ENCODE data around the gene GATAD2B. TPM values are rescaled to one million over a fixed set of nuclear protein-coding genes. Genes with fewer than 3 reads are reported as not detected.

GATAD2B gene
- total RNA-seq, 1 donor from 2014 or later = 48.4 TPM

DNA sequence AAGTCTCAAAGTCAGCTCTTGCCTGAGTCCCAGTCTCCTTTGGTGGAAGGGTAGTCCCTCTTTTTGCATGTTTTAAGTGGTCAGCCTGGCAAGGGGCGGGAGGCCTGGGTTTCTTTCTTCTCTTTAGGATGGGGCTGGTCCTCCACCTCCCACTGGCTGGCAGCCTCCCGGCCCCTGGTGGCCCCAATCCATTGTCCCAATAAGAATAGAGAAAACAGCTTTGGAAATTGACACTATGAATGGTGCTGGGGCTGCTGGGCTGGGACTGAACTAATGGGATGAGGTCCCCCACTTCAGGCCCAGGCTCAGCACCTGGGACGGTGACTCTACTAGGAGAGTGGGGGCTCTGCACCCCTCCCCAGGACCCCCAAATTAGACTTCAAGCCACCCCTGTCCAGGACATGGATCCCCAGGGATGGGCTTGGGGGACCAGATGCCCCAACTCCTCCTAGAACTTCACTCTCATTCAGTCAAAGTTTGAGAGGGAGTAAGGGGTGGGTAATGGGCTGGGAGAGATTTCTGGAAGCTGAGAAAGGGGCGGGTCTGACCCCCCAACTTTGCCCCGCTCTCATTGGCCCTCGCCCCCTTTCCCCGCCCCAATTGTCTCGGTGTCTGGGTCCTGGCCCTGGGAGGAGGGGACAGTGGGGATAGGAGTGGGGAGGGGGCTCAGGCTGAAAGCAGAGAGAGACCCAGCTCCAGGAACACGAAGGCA is 129.4 kb downstream of the GATAD2B start:
- no peak overlapping the region for H3K9ac ChIP-seq (ENCODE audit: low read length)
- H3K4me3 ChIP-seq (ENCODE audit: insufficient read depth, low read depth, low read length) = no peak overlapping the region
- no peaks in the 10 kb centered on the region for H3K79me2 ChIP-seq (ENCODE audit: insufficient read depth, low read length)
- H3K36me3 ChIP-seq (ENCODE audit: insufficient read depth, low read length) = no peaks in the 10 kb centered on the region
- peaks cover 16% of the 10 kb centered on the region for H3K4me1 ChIP-seq (ENCODE audit: insufficient read depth, low read length)
- H3K27ac ChIP-seq (ENCODE audit: low read depth, low read length) = no peak overlapping the region
- H3K4me3 Mint-ChIP-seq (ENCODE audit: unreplicated experiment) = no peak overlapping the region
- no peaks in the 10 kb centered on the region for H3K27me3 ChIP-seq (ENCODE audit: insufficient read depth, low read length)
- no peaks in the 10 kb centered on the region for H3K36me3 Mint-ChIP-seq (ENCODE audit: low read depth, unreplicated experiment)
- H3K9me3 Mint-ChIP-seq (ENCODE audit: unreplicated experiment) = no peaks in the 10 kb centered on the region
- TF ChIP-seq, protein P1, sequence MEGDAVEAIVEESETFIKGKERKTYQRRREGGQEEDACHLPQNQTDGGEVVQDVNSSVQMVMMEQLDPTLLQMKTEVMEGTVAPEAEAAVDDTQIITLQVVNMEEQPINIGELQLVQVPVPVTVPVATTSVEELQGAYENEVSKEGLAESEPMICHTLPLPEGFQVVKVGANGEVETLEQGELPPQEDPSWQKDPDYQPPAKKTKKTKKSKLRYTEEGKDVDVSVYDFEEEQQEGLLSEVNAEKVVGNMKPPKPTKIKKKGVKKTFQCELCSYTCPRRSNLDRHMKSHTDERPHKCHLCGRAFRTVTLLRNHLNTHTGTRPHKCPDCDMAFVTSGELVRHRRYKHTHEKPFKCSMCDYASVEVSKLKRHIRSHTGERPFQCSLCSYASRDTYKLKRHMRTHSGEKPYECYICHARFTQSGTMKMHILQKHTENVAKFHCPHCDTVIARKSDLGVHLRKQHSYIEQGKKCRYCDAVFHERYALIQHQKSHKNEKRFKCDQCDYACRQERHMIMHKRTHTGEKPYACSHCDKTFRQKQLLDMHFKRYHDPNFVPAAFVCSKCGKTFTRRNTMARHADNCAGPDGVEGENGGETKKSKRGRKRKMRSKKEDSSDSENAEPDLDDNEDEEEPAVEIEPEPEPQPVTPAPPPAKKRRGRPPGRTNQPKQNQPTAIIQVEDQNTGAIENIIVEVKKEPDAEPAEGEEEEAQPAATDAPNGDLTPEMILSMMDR (IDR thresholded peaks at IDR 0.05; ENCODE audit: insufficient read depth, low read depth, low read length) = no peak
- TF ChIP-seq EZH2 (IDR thresholded peaks at IDR 0.05; ENCODE audit: insufficient read depth, low read length) = no peak
- peaks cover 4% of the 10 kb centered on the region for H4K20me1 ChIP-seq (ENCODE audit: insufficient read depth, low read length)
- H3K4me1 Mint-ChIP-seq (ENCODE audit: low read depth, unreplicated experiment) = peaks cover 6% of the 10 kb centered on the region
- no peak overlapping the region for H3K27ac Mint-ChIP-seq (ENCODE audit: unreplicated experiment)
- DNase-seq (ENCODE audit: low read depth) (no peak), FAIRE-seq (no peak)
- peaks cover 7% of the 10 kb centered on the region for H3K27me3 Mint-ChIP-seq (ENCODE audit: low read depth, unreplicated experiment)
- H3K4me2 ChIP-seq (ENCODE audit: low read length) = no peak overlapping the region
- no peaks in the 10 kb centered on the region for H3K9me3 ChIP-seq (ENCODE audit: insufficient read depth, low read depth, low read length)
- no peak overlapping the region for H2AFZ ChIP-seq (ENCODE audit: low read depth, low read length)

DNA sequence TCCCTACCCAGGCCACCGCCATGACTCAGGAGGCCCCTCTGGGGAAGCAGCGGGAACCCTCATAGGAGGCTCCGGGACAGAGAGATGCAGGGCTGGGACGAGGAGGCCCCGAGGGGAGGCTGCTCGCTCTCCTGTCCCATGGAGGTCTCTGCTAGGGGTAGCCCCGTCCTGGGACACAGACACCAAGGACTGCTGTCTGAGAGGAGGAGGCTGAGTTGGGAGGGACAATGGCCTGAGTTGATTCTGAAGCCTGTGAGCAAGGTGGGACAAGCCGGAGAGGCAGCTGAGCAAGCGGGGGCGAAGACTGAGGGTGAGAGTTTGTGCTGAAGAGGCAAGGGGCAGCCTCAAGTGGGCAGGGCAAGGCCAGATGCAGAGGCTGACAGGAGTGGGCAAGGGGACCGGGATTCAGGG is 130.1 kb downstream of the GATAD2B start:
- TF ChIP-seq, protein P1 (IDR thresholded peaks at IDR 0.05; ENCODE audit: insufficient read depth, low read depth, low read length) = no peak
- TF ChIP-seq EZH2 (IDR thresholded peaks at IDR 0.05; ENCODE audit: insufficient read depth, low read length) = no peak
- no peak overlapping the region for H3K4me3 ChIP-seq (ENCODE audit: insufficient read depth, low read depth, low read length)
- Mint-ChIP-seq H3K4me3 (ENCODE audit: unreplicated experiment) (no peak overlapping the region), H3K4me1 (ENCODE audit: low read depth, unreplicated experiment) (peaks cover 6% of the 10 kb centered on the region), H3K27me3 (ENCODE audit: low read depth, unreplicated experiment) (peaks cover 7% of the 10 kb centered on the region), H3K27ac (ENCODE audit: unreplicated experiment) (no peak overlapping the region), H3K9me3 (ENCODE audit: unreplicated experiment) (no peaks in the 10 kb centered on the region), H3K36me3 (ENCODE audit: low read depth, unreplicated experiment) (no peaks in the 10 kb centered on the region)
- no peak overlapping the region for H3K9ac ChIP-seq (ENCODE audit: low read length)
- no peaks in the 10 kb centered on the region for H3K9me3 ChIP-seq (ENCODE audit: insufficient read depth, low read depth, low read length)
- H3K27ac ChIP-seq (ENCODE audit: low read depth, low read length) = no peak overlapping the region
- H4K20me1 ChIP-seq (ENCODE audit: insufficient read depth, low read length) = peaks cover 4% of the 10 kb centered on the region
- DNase-seq (ENCODE audit: low read depth) (no peak), FAIRE-seq (no peak)
- peaks cover 16% of the 10 kb centered on the region for H3K4me1 ChIP-seq (ENCODE audit: insufficient read depth, low read length)
- H3K4me2 ChIP-seq (ENCODE audit: low read length) = no peak overlapping the region
- no peaks in the 10 kb centered on the region for H3K27me3 ChIP-seq (ENCODE audit: insufficient read depth, low read length)
- no peaks in the 10 kb centered on the region for H3K36me3 ChIP-seq (ENCODE audit: insufficient read depth, low read length)
- H3K79me2 ChIP-seq (ENCODE audit: insufficient read depth, low read length) = no peaks in the 10 kb centered on the region
- no peak overlapping the region for H2AFZ ChIP-seq (ENCODE audit: low read depth, low read length)

DNA sequence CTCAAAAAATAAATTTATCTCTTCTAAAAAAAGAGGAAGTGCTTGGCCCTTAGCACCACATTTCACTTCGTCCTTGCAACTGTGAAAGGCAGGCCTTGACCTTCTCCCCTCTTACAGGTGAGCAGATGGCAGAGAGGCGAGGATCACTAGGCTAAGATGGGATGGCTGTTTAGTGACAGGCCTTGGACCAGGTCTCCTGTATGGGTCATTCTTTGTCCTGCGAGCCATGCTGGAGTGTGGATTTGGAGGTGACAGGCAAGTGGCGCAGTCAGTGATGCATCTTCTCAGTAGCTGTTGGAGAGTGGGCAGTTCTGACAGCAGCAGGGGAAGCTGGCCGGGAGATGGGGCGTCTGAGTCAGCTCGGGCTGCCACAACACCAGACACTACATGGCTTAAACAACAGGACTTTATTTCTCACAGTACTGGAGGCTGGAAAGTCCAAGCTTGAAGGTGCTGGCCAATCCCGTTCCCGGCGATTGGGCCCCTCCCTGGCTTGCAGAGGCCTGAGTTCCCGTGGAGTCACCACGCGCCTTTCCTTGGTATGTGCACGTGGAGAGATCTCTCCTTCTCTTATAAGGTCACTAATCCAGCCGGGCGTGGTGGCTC is 131.0 kb downstream of the GATAD2B start:
- H3K4me3 Mint-ChIP-seq (ENCODE audit: unreplicated experiment) = no peak overlapping the region
- H3K27ac ChIP-seq (ENCODE audit: low read depth, low read length) = peak overlapping the region; percentile 11

More for the DNA sequence above, 131.0 kb downstream of the GATAD2B start:
- H2AFZ ChIP-seq (ENCODE audit: low read depth, low read length) = no peak overlapping the region
- DNase-seq (ENCODE audit: low read depth) = peak; percentile 57
- no peak overlapping the region for H3K4me2 ChIP-seq (ENCODE audit: low read length)
- peaks cover 16% of the 10 kb centered on the region for H3K4me1 ChIP-seq (ENCODE audit: insufficient read depth, low read length)
- H3K4me3 ChIP-seq (ENCODE audit: insufficient read depth, low read depth, low read length) = no peak overlapping the region
- no peaks in the 10 kb centered on the region for H3K36me3 ChIP-seq (ENCODE audit: insufficient read depth, low read length)
- no peaks in the 10 kb centered on the region for H3K9me3 ChIP-seq (ENCODE audit: insufficient read depth, low read depth, low read length)
- Mint-ChIP-seq H3K4me1 (ENCODE audit: low read depth, unreplicated experiment) (peaks cover 6% of the 10 kb centered on the region), H3K27me3 (ENCODE audit: low read depth, unreplicated experiment) (peaks cover 7% of the 10 kb centered on the region), H3K36me3 (ENCODE audit: low read depth, unreplicated experiment) (no peaks in the 10 kb centered on the region), H3K9me3 (ENCODE audit: unreplicated experiment) (no peaks in the 10 kb centered on the region), H3K27ac (ENCODE audit: unreplicated experiment) (peak overlapping the region; percentile 11)
- no peak overlapping the region for H3K9ac ChIP-seq (ENCODE audit: low read length)
- H3K27me3 ChIP-seq (ENCODE audit: insufficient read depth, low read length) = no peaks in the 10 kb centered on the region
- TF ChIP-seq, protein P1 (IDR thresholded peaks at IDR 0.05; ENCODE audit: insufficient read depth, low read depth, low read length) = no peak
- no peak for TF ChIP-seq EZH2 (IDR thresholded peaks at IDR 0.05; ENCODE audit: insufficient read depth, low read length)
- no peaks in the 10 kb centered on the region for H3K79me2 ChIP-seq (ENCODE audit: insufficient read depth, low read length)
- FAIRE-seq = no peak
- no peaks in the 10 kb centered on the region for H4K20me1 ChIP-seq (ENCODE audit: insufficient read depth, low read length)

Data from astrocyte (in vitro differentiated cells and primary cell).